ACHN (cell line): ENCODE measurements around the gene DUSP10.
A peak's percentile ranks its signal among the peaks of the same experiment; 100 is the strongest.

Source experiments
- DNase-seq: peaks from one replicate; pipeline ENCODE4 v3.0.0-alpha.2; 2015
- in situ Hi-C: cut with HindIII; loops from 2 replicates; pipeline ENCODE4 v1.10.0; 2017; ENCODE audit warnings: low sequenced_read_pairs, low pct_ligation_motif_present, low pct_unique_long_range_greater_than_20kb

The DUSP10 gene

GRCh38 chr1:221678014-221678413, 63.9 kb downstream of the DUSP10 start:
- in situ Hi-C loops = no loop called here
- DNase-seq = no peak

GRCh38 chr1:221675880-221676800, 65.7 kb downstream of the DUSP10 start:
- in situ Hi-C loops = no loop called here
- no peak for DNase-seq

- in situ Hi-C loops = no loop called here
- DNase-seq = no peak
Measured at GRCh38 chr1:221672965-221673364, 68.9 kb downstream of the DUSP10 start.

DNA sequence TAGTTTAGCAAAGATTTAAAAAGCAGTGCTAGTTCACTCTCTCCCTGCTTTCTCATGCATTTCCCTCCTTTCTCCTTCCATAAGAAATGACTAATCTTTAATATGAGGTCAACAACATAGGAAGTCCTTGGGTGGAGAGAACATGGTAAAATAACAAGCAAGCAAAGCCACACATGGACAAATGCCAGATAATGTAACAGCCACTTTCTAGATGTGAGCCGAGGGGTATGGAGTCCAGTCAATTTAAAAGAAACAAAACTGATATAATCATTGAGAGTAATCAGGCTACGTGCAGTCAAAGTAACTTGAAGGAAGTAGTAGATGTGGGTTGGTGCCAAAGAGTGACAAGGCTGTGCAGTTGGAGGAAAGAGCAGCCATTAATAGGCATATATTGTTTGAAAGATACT, 69.6 kb downstream of the DUSP10 start:
- in situ Hi-C loops = no loop called here
- no peak for DNase-seq

DNA sequence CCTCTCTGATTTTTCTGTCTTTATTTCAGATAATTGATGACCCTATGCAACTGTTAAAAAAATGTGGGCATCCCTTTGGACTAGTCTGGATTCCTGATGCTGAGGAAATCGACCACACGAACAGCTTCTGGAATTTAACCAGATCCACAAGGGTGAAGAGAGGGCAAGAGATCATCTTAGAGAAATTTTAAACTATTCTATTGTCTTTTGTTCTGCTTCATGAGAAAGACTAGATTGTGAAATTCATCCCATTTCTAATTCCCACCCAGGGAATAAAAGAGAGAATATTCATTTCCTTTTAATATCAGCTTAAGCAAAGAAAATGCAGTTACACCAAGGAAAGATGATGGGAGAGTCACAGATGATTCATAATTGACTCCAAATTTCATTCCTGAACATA, 71.8 kb downstream of the DUSP10 start:
- no peak for DNase-seq
- in situ Hi-C loops = no loop called here

GRCh38 chr1:221669441-221669840, 72.4 kb downstream of the DUSP10 start:
- in situ Hi-C loops = no loop called here

GRCh38 chr1:221667504-221667903, 74.4 kb downstream of the DUSP10 start:
- peak; percentile 8 for DNase-seq
- in situ Hi-C loops = no loop called here

More at GRCh38 chr1:221669441-221669840, 72.4 kb downstream of the DUSP10 start:
- no peak for DNase-seq

DNA sequence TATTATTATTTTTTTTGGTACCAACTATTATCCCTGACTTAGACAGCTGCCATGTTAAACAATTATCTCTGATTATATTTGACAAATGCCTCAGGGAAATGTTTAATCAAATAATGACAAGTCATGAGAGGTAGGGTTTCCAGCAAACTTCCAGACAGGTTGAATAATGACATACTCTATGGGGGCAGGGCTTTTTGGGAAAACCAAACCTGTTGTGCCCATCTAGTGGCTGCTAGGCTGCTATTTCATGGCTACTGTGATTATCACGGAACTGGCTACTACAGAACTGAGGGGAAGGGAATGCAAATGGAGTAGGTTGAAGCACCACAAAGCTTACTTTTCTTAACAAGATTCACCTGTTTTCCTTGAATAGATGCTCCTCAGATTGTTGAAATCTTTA, 77.6 kb downstream of the DUSP10 start:
- in situ Hi-C loops = no loop called here
- DNase-seq = no peak

DNA sequence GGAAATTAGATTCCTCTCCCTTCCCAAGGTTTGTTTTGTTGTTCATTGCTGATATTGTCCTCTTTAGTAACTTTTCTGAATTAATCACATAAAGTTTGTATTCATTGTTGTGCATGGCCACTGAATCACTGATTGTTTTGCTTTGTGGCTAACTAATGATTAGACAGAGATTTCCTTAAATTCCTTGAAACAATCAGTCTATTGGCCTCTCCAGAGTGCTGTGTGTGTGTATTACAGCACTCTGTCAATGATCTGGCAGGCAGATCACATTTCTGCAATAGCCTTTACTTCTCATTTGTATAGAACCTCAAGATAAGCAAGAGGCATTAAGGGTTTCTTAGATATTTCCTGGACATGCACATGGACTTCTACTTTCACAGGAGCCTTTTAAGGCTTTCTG, 78.6 kb downstream of the DUSP10 start:
- no peak for DNase-seq
- in situ Hi-C loops = no loop called here

GRCh38 chr1:221655766-221656305, 86.1 kb downstream of the DUSP10 start:
- in situ Hi-C loops = no loop called here
- DNase-seq = no peak
